Chondrocyte (in vitro differentiated cells): Measurements from ENCODE around the gene ZCWPW2. TPM values are rescaled to one million over a fixed set of nuclear protein-coding genes. Genes with fewer than 3 reads are reported as not detected.

ENCODE experiments used
- DNase-seq: peaks from one replicate; pipeline ENCODE4 v3.0.0; 2021; ENCODE audit warnings: mixed read lengths, low spot score
- H3K27ac Mint-ChIP-seq: one replicate; pipeline ENCODE4 v1.8.0; 2021; ENCODE audit warnings: mild to moderate bottlenecking, moderate library complexity, mixed read lengths; ENCODE audit not compliant: unreplicated experiment
- H3K27me3 Mint-ChIP-seq: 2 replicates; pipeline ENCODE4 v1.8.0; 2021; ENCODE audit warnings: low read depth, mixed read lengths
- H3K36me3 Mint-ChIP-seq: 2 replicates; pipeline ENCODE4 v1.8.0; 2021; ENCODE audit warnings: low read depth, mixed read lengths
- H3K4me1 Mint-ChIP-seq: 2 replicates; pipeline ENCODE4 v1.8.0; 2021; ENCODE audit warnings: low read depth, mild to moderate bottlenecking, mixed read lengths
- H3K4me3 Mint-ChIP-seq: one replicate; pipeline ENCODE4 v1.8.0; 2021; ENCODE audit warnings: mild to moderate bottlenecking, moderate library complexity, mixed read lengths; ENCODE audit not compliant: unreplicated experiment
- H3K9me3 Mint-ChIP-seq: 2 replicates; pipeline ENCODE4 v1.8.0; 2021; ENCODE audit warnings: low read depth, mixed read lengths
- total RNA-seq: library from RNA; stranded (reverse); gene quantifications from 3 replicates; pipeline ENCODE4 v1.2.1, GENCODE V29; 2021
- TF ChIP-seq, protein P1 (sequence below): fragments of 200-600 bp; sonication (generic); IDR thresholded peaks from 2 replicates; pipeline ENCODE4 v1.5.0; 2021; ENCODE audit warnings: antibody characterized with exemption, mild to moderate bottlenecking, moderate library complexity

Gene ZCWPW2
- total RNA-seq, 1 donor from 2014 or later = 1.1 TPM

DNA sequence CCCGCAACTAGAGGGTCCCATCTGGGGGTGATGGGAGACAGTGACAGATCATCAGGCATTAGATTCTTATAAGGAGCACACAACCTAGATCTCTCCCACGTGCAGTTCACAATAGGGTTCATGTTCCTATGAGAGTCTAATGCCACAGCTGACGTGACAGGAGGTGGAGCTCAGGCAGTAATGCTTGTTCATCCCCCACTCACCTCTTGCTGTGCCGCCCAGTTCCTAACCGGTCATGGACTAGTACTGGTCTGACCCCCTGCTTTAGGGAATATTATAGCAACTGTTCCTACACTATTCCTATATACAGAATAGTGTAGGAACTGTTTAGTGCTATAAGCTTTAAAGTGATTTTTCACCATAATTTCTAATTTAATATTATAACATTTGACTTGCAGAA, 128.2 kb downstream of the ZCWPW2 start:
- no peaks in the 10 kb centered on the region for H3K4me1 Mint-ChIP-seq
- H3K27me3 Mint-ChIP-seq = no peaks in the 10 kb centered on the region
- H3K9me3 Mint-ChIP-seq = peaks cover 14% of the 10 kb centered on the region
- no peak overlapping the region for H3K4me3 Mint-ChIP-seq
- TF ChIP-seq, protein P1, sequence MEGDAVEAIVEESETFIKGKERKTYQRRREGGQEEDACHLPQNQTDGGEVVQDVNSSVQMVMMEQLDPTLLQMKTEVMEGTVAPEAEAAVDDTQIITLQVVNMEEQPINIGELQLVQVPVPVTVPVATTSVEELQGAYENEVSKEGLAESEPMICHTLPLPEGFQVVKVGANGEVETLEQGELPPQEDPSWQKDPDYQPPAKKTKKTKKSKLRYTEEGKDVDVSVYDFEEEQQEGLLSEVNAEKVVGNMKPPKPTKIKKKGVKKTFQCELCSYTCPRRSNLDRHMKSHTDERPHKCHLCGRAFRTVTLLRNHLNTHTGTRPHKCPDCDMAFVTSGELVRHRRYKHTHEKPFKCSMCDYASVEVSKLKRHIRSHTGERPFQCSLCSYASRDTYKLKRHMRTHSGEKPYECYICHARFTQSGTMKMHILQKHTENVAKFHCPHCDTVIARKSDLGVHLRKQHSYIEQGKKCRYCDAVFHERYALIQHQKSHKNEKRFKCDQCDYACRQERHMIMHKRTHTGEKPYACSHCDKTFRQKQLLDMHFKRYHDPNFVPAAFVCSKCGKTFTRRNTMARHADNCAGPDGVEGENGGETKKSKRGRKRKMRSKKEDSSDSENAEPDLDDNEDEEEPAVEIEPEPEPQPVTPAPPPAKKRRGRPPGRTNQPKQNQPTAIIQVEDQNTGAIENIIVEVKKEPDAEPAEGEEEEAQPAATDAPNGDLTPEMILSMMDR = no peak
- H3K27ac Mint-ChIP-seq = no peak overlapping the region
- peaks cover under 1% of the 10 kb centered on the region for H3K36me3 Mint-ChIP-seq
- no peak for DNase-seq

- H3K27me3 Mint-ChIP-seq = no peaks in the 10 kb centered on the region
- DNase-seq = no peak
- TF ChIP-seq, protein P1 = no peak
- H3K4me3 Mint-ChIP-seq = no peak overlapping the region
- peaks cover 19% of the 10 kb centered on the region for H3K36me3 Mint-ChIP-seq
- H3K4me1 Mint-ChIP-seq = no peaks in the 10 kb centered on the region
- H3K27ac Mint-ChIP-seq = no peak overlapping the region
- peaks cover 37% of the 10 kb centered on the region for H3K9me3 Mint-ChIP-seq
Measured at GRCh38 chr3:28485164-28485563, 136.6 kb downstream of the ZCWPW2 start.

DNA sequence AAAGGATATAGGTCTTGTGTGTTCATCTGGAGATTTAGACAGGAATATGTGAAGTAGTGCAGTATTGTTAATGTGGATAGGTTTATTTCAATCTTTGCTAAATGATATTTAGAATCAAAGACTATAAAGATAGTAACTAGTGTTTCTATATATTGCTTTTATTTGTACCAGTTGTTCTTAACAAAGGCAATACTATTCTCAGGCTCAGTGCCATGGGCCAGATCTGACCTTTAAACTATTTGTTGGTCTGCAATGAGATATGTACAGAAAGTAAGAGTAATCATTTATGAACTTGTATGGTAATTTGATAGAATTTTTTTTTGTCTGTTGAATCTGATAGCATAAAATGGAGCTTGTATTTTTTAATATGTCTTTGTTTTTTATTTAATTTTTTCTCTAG, 146.8 kb downstream of the ZCWPW2 start:
- TF ChIP-seq, protein P1 = no peak
- no peak overlapping the region for H3K4me3 Mint-ChIP-seq
- H3K27ac Mint-ChIP-seq = no peak overlapping the region
- no peaks in the 10 kb centered on the region for H3K27me3 Mint-ChIP-seq
- no peaks in the 10 kb centered on the region for H3K4me1 Mint-ChIP-seq
- H3K36me3 Mint-ChIP-seq = no peaks in the 10 kb centered on the region
- DNase-seq = no peak
- peaks cover 2% of the 10 kb centered on the region for H3K9me3 Mint-ChIP-seq

GRCh38 chr3:28502397-28502937, 153.9 kb downstream of the ZCWPW2 start:
- Mint-ChIP-seq H3K4me3 (no peak overlapping the region), H3K27ac (no peak overlapping the region), H3K4me1 (no peaks in the 10 kb centered on the region), H3K9me3 (no peaks in the 10 kb centered on the region), H3K27me3 (no peaks in the 10 kb centered on the region), H3K36me3 (no peaks in the 10 kb centered on the region)
- no peak for DNase-seq
- TF ChIP-seq, protein P1 = no peak

GRCh38 chr3:28504976-28505375, 156.5 kb downstream of the ZCWPW2 start:
- no peaks in the 10 kb centered on the region for H3K27me3 Mint-ChIP-seq
- H3K9me3 Mint-ChIP-seq = peaks cover 3% of the 10 kb centered on the region
- TF ChIP-seq, protein P1 = no peak
- H3K36me3 Mint-ChIP-seq = no peaks in the 10 kb centered on the region
- no peak overlapping the region for H3K27ac Mint-ChIP-seq
- no peak overlapping the region for H3K4me3 Mint-ChIP-seq
- no peaks in the 10 kb centered on the region for H3K4me1 Mint-ChIP-seq
- DNase-seq = no peak
